Neural progenitor cell (in vitro differentiated cells): ENCODE data around the gene ATP10D. TPM values are rescaled to one million over a fixed set of nuclear protein-coding genes. Genes with fewer than 3 reads are reported as not detected.

ENCODE experiments used
- DNase-seq: peaks from one replicate; pipeline ENCODE4 v3.0.0-alpha.2; 2016; ENCODE audit warnings: low spot score
- H2AFZ ChIP-seq: fragments of 200-600 bp; sonication (generic); replicated peaks from 2 replicates; pipeline ENCODE4 v1.6.1; 2016; ENCODE audit warnings: antibody characterized with exemption
- H3F3A ChIP-seq: fragments of 200-600 bp; sonication (generic); 2 replicates; pipeline ENCODE4 v1.6.1; 2016; ENCODE audit warnings: antibody characterized with exemption, low read depth
- H3K27ac ChIP-seq: fragments of 200-600 bp; sonication (generic); 2 replicates; pipeline ENCODE4 v1.5.1; 2016; ENCODE audit warnings: mild to moderate bottlenecking
- H3K27me3 ChIP-seq: fragments of 200-600 bp; sonication (generic); 2 replicates; pipeline ENCODE4 v1.6.1; 2016; ENCODE audit warnings: mild to moderate bottlenecking, moderate library complexity
- H3K36me3 ChIP-seq: fragments of 200-600 bp; sonication (generic); 2 replicates; pipeline ENCODE4 v1.5.1; 2016
- H3K4me1 ChIP-seq: fragments of 200-600 bp; sonication (generic); 2 replicates; pipeline ENCODE4 v1.6.1; 2016; ENCODE audit warnings: mixed run types
- H3K4me2 ChIP-seq: fragments of 200-600 bp; sonication (generic); 2 replicates; pipeline ENCODE4 v1.6.1; 2016
- H3K4me3 ChIP-seq: fragments of 200-600 bp; sonication (generic); 2 replicates; pipeline ENCODE4 v1.5.1; 2016
- H3K79me2 ChIP-seq: fragments of 200-600 bp; sonication (generic); 2 replicates; pipeline ENCODE4 v1.6.1; 2016; ENCODE audit warnings: low read depth
- H3K9ac ChIP-seq: fragments of 200-600 bp; sonication (generic); 2 replicates; pipeline ENCODE4 v1.6.1; 2016
- H3K9me3 ChIP-seq: fragments of 200-600 bp; sonication (generic); 2 replicates; pipeline ENCODE4 v1.5.1; 2016; ENCODE audit warnings: low read depth
- H4K20me1 ChIP-seq: fragments of 200-600 bp; sonication (generic); 2 replicates; pipeline ENCODE4 v1.6.1; 2016; ENCODE audit warnings: low read depth
- H3K27ac Mint-ChIP-seq: 3 replicates; pipeline ENCODE4 v1.8.0; 2021; ENCODE audit warnings: mixed read lengths
- H3K27me3 Mint-ChIP-seq: 2 replicates; pipeline ENCODE4 v1.8.0; 2022; ENCODE audit warnings: low read depth, mild to moderate bottlenecking, inconsistent platforms, moderate library complexity, mixed read lengths; ENCODE audit not compliant: insufficient read depth
- H3K36me3 Mint-ChIP-seq: 3 replicates; pipeline ENCODE4 v1.8.0; 2021; ENCODE audit warnings: mixed read lengths
- H3K4me1 Mint-ChIP-seq: 3 replicates; pipeline ENCODE4 v1.8.0; 2021; ENCODE audit warnings: mixed read lengths
- H3K4me3 Mint-ChIP-seq: 3 replicates; pipeline ENCODE4 v1.8.0; 2021; ENCODE audit warnings: mild to moderate bottlenecking, moderate library complexity, mixed read lengths
- H3K9me3 Mint-ChIP-seq: 3 replicates; pipeline ENCODE4 v1.8.0; 2020; ENCODE audit warnings: mixed read lengths
- CTCF ChIP-seq: fragments of 200-600 bp; sonication (generic); IDR thresholded peaks from 2 replicates; pipeline ENCODE4 v1.5.1; 2017; ENCODE audit warnings: antibody characterized with exemption, mild to moderate bottlenecking
- EZH2 ChIP-seq: fragments of 200-600 bp; sonication (generic); IDR thresholded peaks from 2 replicates; pipeline ENCODE4 v1.6.1; 2017; ENCODE audit warnings: antibody characterized with exemption, mild to moderate bottlenecking, moderate library complexity
- EZH2phosphoT487 ChIP-seq: fragments of 200-600 bp; sonication (generic); IDR thresholded peaks from 2 replicates; pipeline ENCODE4 v1.6.1; 2017; ENCODE audit warnings: antibody characterized with exemption
- total RNA-seq: library from RNA; depleted of rRNA; stranded (reverse); fragments of >200 nt; gene quantifications from 2 replicates; pipeline ENCODE4 v1.2.3, GENCODE V29; 2015; ENCODE audit warnings: low replicate concordance

The ATP10D gene
- total RNA-seq, 1 donor from 2014 or later: 8.1 TPM

- Mint-ChIP-seq H3K4me3 (no peak overlapping the region), H3K36me3 (peaks cover 4% of the 10 kb centered on the region), H3K9me3 (peaks cover 5% of the 10 kb centered on the region), H3K27ac (no peak overlapping the region), H3K27me3 (no peaks in the 10 kb centered on the region), H3K4me1 (peaks cover 3% of the 10 kb centered on the region)
- peaks cover 3% of the 10 kb centered on the region for H3F3A ChIP-seq
- H3K27me3 ChIP-seq: no peaks in the 10 kb centered on the region
- H3K9ac ChIP-seq: no peak overlapping the region
- DNase-seq: no peak
- no peak overlapping the region for H3K4me3 ChIP-seq
- H3K4me1 ChIP-seq: peaks cover 16% of the 10 kb centered on the region
- H2AFZ ChIP-seq: no peak overlapping the region
- H4K20me1 ChIP-seq: no peaks in the 10 kb centered on the region
- no peaks in the 10 kb centered on the region for H3K79me2 ChIP-seq
- no peaks in the 10 kb centered on the region for H3K36me3 ChIP-seq
- H3K9me3 ChIP-seq: no peaks in the 10 kb centered on the region
- TF ChIP-seq CTCF: no peak
- no peak for TF ChIP-seq EZH2phosphoT487
- TF ChIP-seq EZH2: no peak
- no peak overlapping the region for H3K27ac ChIP-seq
- H3K4me2 ChIP-seq: no peak overlapping the region
Measured at GRCh38 chr4:47534772-47535171, 49.7 kb downstream of the ATP10D start.

GRCh38 chr4:47535567-47536147 lies 50.6 kb downstream of the ATP10D start:
- TF ChIP-seq EZH2 (no peak), EZH2phosphoT487 (no peak), CTCF (no peak)
- Histone ChIP-seq H3K4me3 (no peak overlapping the region), H3K9ac (no peak overlapping the region), H3K27me3 (no peaks in the 10 kb centered on the region), H3K36me3 (no peaks in the 10 kb centered on the region), H3K4me1 (peaks cover 14% of the 10 kb centered on the region), H2AFZ (no peak overlapping the region), H3F3A (peaks cover 3% of the 10 kb centered on the region), H4K20me1 (no peaks in the 10 kb centered on the region), H3K79me2 (no peaks in the 10 kb centered on the region), H3K9me3 (no peaks in the 10 kb centered on the region), H3K27ac (no peak overlapping the region), H3K4me2 (no peak overlapping the region)
- H3K27ac Mint-ChIP-seq: no peak overlapping the region
- H3K4me3 Mint-ChIP-seq: no peak overlapping the region
- H3K36me3 Mint-ChIP-seq: no peaks in the 10 kb centered on the region
- H3K4me1 Mint-ChIP-seq: peaks cover 3% of the 10 kb centered on the region
- H3K27me3 Mint-ChIP-seq: no peaks in the 10 kb centered on the region
- no peaks in the 10 kb centered on the region for H3K9me3 Mint-ChIP-seq
- no peak for DNase-seq

GRCh38 chr4:47536966-47537365 lies 51.9 kb downstream of the ATP10D start:
- Mint-ChIP-seq H3K4me3 (no peak overlapping the region), H3K27me3 (no peaks in the 10 kb centered on the region), H3K9me3 (no peaks in the 10 kb centered on the region), H3K4me1 (no peaks in the 10 kb centered on the region), H3K36me3 (no peaks in the 10 kb centered on the region), H3K27ac (no peak overlapping the region)
- DNase-seq: no peak
- Histone ChIP-seq H3K9me3 (no peaks in the 10 kb centered on the region), H3K27me3 (no peaks in the 10 kb centered on the region), H3K4me1 (peaks cover 3% of the 10 kb centered on the region), H3K79me2 (no peaks in the 10 kb centered on the region), H2AFZ (no peak overlapping the region), H3F3A (no peaks in the 10 kb centered on the region), H3K4me2 (no peak overlapping the region), H3K27ac (no peak overlapping the region), H3K9ac (no peak overlapping the region), H4K20me1 (no peaks in the 10 kb centered on the region), H3K36me3 (no peaks in the 10 kb centered on the region), H3K4me3 (no peak overlapping the region)
- TF ChIP-seq CTCF (no peak), EZH2 (no peak), EZH2phosphoT487 (no peak)
